GM13976 (cell line): ENCODE data around the gene ESRRB.

Experiments used
- DNase-seq: peaks from one replicate; pipeline ENCODE4 v3.0.0; 2012; ENCODE audit warnings: low spot score
- CTCF ChIP-seq: IDR thresholded peaks from 2 replicates; pipeline ENCODE4 v1.5.1; 2012; ENCODE audit warnings: borderline replicate concordance, mild to moderate bottlenecking; ENCODE audit not compliant: insufficient read depth; ENCODE audit errors: extremely low read depth, missing control alignments, control extremely low read depth
- in situ Hi-C: fragments of 300-500 bp; cut with MboI; formaldehyde crosslinking; loops from one replicate; pipeline ENCODE4 v1.12.0; 2022; ENCODE audit warnings: low sequenced_read_pairs, mixed read lengths, inconsistent platforms; ENCODE audit not compliant: unreplicated experiment

The ESRRB gene

GRCh38 chr14:76375947-76376404 lies at the start of gene ESRRB:
ESRRB (plus strand) TSS chr14:76376137; CDS start chr14:76376402, 265 bp downstream.
- DNase-seq, result no peak

GRCh38 chr14:76326918-76327689 lies 48.8 kb upstream of the ESRRB start:
- no peak for DNase-seq
- in situ Hi-C loops, result no loop called here
- no peak for TF ChIP-seq CTCF

More at GRCh38 chr14:76375947-76376404, at the start of gene ESRRB:
- no peak for TF ChIP-seq CTCF
- in situ Hi-C loops, result no loop called here

GRCh38 chr14:76328457-76329137 lies 47.3 kb upstream of the ESRRB start:
- in situ Hi-C loops, result no loop called here
- TF ChIP-seq CTCF, result no peak
- no peak for DNase-seq

GRCh38 chr14:76329154-76329928 lies 46.6 kb upstream of the ESRRB start:
- TF ChIP-seq CTCF, result no peak
- in situ Hi-C loops, result no loop called here
- no peak for DNase-seq

GRCh38 chr14:76329951-76330350 lies 46.0 kb upstream of the ESRRB start:
- no peak for DNase-seq
- in situ Hi-C loops, result no loop called here
- no peak for TF ChIP-seq CTCF
